ENCODE data around the gene HCRTR1.

GRCh38 chr1:31596737-31597097 lies 20.8 kb upstream of the HCRTR1 start:
- TF ChIP-seq CTCF (conservative IDR thresholded peaks at IDR 0.05 in 1 of 2, IDR thresholded peaks at IDR 0.05 in 1 of 2; ENCODE audit: extremely low read depth in 1 of 2, insufficient read depth in 1 of 2, low read depth in 1 of 2, low read length in 2 of 2) (no peak), EZH2 (IDR thresholded peaks at IDR 0.05; ENCODE audit: borderline replicate concordance, low read length) (no peak)
